HG02973 (cell line): ENCODE data around the gene FGGY.
"Not testable (repeated sequence)": the region's sequence is repeated elsewhere in the genome, so short reads cannot be mapped to it uniquely, and the experiment has no call there.

ENCODE experiments used
- ATAC-seq: cut with Tn5 transposase; IDR thresholded peaks from one replicate; pipeline ENCODE4 v1.9.1; 2021; ENCODE audit warnings: moderate library complexity; ENCODE audit not compliant: unreplicated experiment

FGGY gene

GRCh38 chr1:59532102-59532501, 235.2 kb downstream of the FGGY start:
- no peak for ATAC-seq

- not testable (repeated sequence) for ATAC-seq
Measured at GRCh38 chr1:59538476-59538875, 241.6 kb downstream of the FGGY start.

GRCh38 chr1:59539961-59540681, 243.2 kb downstream of the FGGY start:
- ATAC-seq, result no peak

GRCh38 chr1:59541161-59541560, 244.3 kb downstream of the FGGY start:
- ATAC-seq, result no peak

GRCh38 chr1:59541891-59542290, 245.0 kb downstream of the FGGY start:
- ATAC-seq, result no peak

GRCh38 chr1:59543211-59543668, 246.3 kb downstream of the FGGY start:
- no peak for ATAC-seq

- no peak for ATAC-seq
Measured at GRCh38 chr1:59544615-59545293, 247.9 kb downstream of the FGGY start.

GRCh38 chr1:59545830-59546229, 248.9 kb downstream of the FGGY start:
- ATAC-seq, result no peak

GRCh38 chr1:59549066-59549837, 252.4 kb downstream of the FGGY start:
- no peak for ATAC-seq

- ATAC-seq, result no peak
Measured at GRCh38 chr1:59549903-59550302, 253.0 kb downstream of the FGGY start.

GRCh38 chr1:59552007-59552406, 255.1 kb downstream of the FGGY start:
- no peak for ATAC-seq

- no peak for ATAC-seq
Measured at GRCh38 chr1:59553371-59553770, 256.5 kb downstream of the FGGY start.

GRCh38 chr1:59554011-59554663, 257.2 kb downstream of the FGGY start:
- ATAC-seq, result no peak

- no peak for ATAC-seq
Measured at GRCh38 chr1:59554752-59555151, 257.9 kb downstream of the FGGY start.

- ATAC-seq, result no peak
Measured at GRCh38 chr1:59556398-59556797, 259.5 kb downstream of the FGGY start.

GRCh38 chr1:59556802-59557548, 260.1 kb downstream of the FGGY start:
- ATAC-seq, result no peak

GRCh38 chr1:59557549-59557885, 260.6 kb downstream of the FGGY start:
- ATAC-seq, result no peak

GRCh38 chr1:59558580-59558979, 261.7 kb downstream of the FGGY start:
- not testable (repeated sequence) for ATAC-seq

GRCh38 chr1:59560807-59561450, 264.0 kb downstream of the FGGY start:
- ATAC-seq, result peak; percentile 64

- no peak for ATAC-seq
Measured at GRCh38 chr1:59561796-59562195, 264.9 kb downstream of the FGGY start.
